B cell (primary cell): Measurements from ENCODE around the gene LSM3. TPM values are rescaled to one million over a fixed set of nuclear protein-coding genes. Genes with fewer than 3 reads are reported as not detected.

ENCODE experiments used
- ATAC-seq: fragments of 200-7000 bp; cut with Tn5 transposase; one replicate; pipeline ENCODE4 v1.10.0; 2021; ENCODE audit warnings: low read depth, mild to moderate bottlenecking, moderate number of reproducible peaks, moderate library complexity
- CTCF ChIA-PET: fragments of 350-600 bp; sonication (Branson Sonifier 250); formaldehyde crosslinking; loops from one replicate; lab custom pipeline; 2021; ENCODE audit warnings: antibody characterized with exemption, inconsistent platforms; lab: Charles Lee
- POLR2A ChIA-PET: fragments of 350-600 bp; sonication (Branson Sonifier 250); formaldehyde crosslinking; loops from one replicate; lab custom pipeline; 2021; ENCODE audit warnings: antibody characterized with exemption; lab: Charles Lee
- DNase-seq: peaks from one replicate; pipeline ENCODE4 v3.0.0; 2013
- H2AFZ ChIP-seq: 2 replicates; pipeline ENCODE4 v1.6.1; 2012; ENCODE audit warnings: mild to moderate bottlenecking, low read depth, low read length; ENCODE audit not compliant: insufficient read depth, poor library complexity, severe bottlenecking
- H3K27ac ChIP-seq, 2 donors: 1 replicate in 1 of 2; 2 replicates in 1 of 2; pipeline ENCODE4 v1.5.1; 2012 to 2013; ENCODE audit warnings: low read length in 2 of 2, mild to moderate bottlenecking in 2 of 2, moderate library complexity in 1 of 2
- H3K27me3 ChIP-seq, 4 experiments: fragments of 200-600 bp in 1 of 4; sonication (generic) in 1 of 4; replicated peaks in 1 of 4; 1 replicate in 2 of 4; 2 replicates in 2 of 4; pipeline versions ENCODE4 v1.6.1 to v1.7.0; 2013 to 2016; ENCODE audit warnings: low read length in 3 of 4, mild to moderate bottlenecking in 2 of 4, mixed read lengths in 1 of 4, moderate library complexity in 1 of 4; ENCODE audit not compliant: insufficient read depth in 4 of 4, control insufficient read depth in 3 of 4; ENCODE audit errors: control extremely low read depth in 1 of 4
- H3K36me3 ChIP-seq, 2 experiments: replicated peaks in 1 of 2; 1 replicate in 1 of 2; 2 replicates in 1 of 2; pipeline versions ENCODE4 v1.6.1 to v1.7.1; 2013; ENCODE audit warnings: low read length in 1 of 2; ENCODE audit not compliant: insufficient read depth in 2 of 2, control insufficient read depth in 1 of 2; ENCODE audit errors: control extremely low read depth in 1 of 2, extremely low read depth in 1 of 2
- H3K4me1 ChIP-seq, 2 donors: fragments of 200-600 bp in 1 of 2; sonication (generic) in 1 of 2; 1 replicate in 1 of 2; 2 replicates in 1 of 2; pipeline versions ENCODE4 v1.5.1 to v1.6.1; 2013 to 2017; ENCODE audit warnings: low read length in 2 of 2; ENCODE audit not compliant: control insufficient read depth in 2 of 2, insufficient read depth in 2 of 2
- H3K4me2 ChIP-seq: replicated peaks from 2 replicates; pipeline ENCODE3; 2012; ENCODE audit warnings: mild to moderate bottlenecking, low read depth, low read length; ENCODE audit not compliant: poor library complexity, severe bottlenecking
- H3K4me3 ChIP-seq, 5 experiments: fragments of 200-600 bp in 1 of 5; sonication (generic) in 1 of 5; 1 replicate in 3 of 5; 2 replicates in 2 of 5; pipeline versions ENCODE4 v1.5.1 to v1.7.0; 2011 to 2016; ENCODE audit warnings: low read length in 4 of 5, mild to moderate bottlenecking in 4 of 5, low read depth in 2 of 5, control low read depth in 1 of 5, moderate library complexity in 1 of 5; ENCODE audit not compliant: insufficient read depth in 1 of 5; ENCODE audit errors: control extremely low read depth in 1 of 5, extremely low read depth in 1 of 5
- H3K79me2 ChIP-seq: fragments of 200-600 bp; sonication (generic); one replicate; pipeline ENCODE4 v1.6.0; 2016; ENCODE audit warnings: low read length; ENCODE audit not compliant: control insufficient read depth, insufficient read depth
- H3K9ac ChIP-seq: fragments of 200-600 bp; sonication (generic); 2 replicates; pipeline ENCODE4 v1.6.1; 2017; ENCODE audit warnings: mild to moderate bottlenecking, low read length, moderate library complexity
- H3K9me3 ChIP-seq, 3 donors: one replicate each; pipeline versions ENCODE4 v1.6.1 to v1.7.1; 2013; ENCODE audit warnings: low read length in 2 of 3; ENCODE audit not compliant: control insufficient read depth in 2 of 3, insufficient read depth in 1 of 3; ENCODE audit errors: control extremely low read depth in 1 of 3
- H4K20me1 ChIP-seq: 2 replicates; pipeline ENCODE4 v1.6.0; 2012; ENCODE audit warnings: mild to moderate bottlenecking, low read length; ENCODE audit not compliant: insufficient read depth, control insufficient read depth, poor library complexity, severe bottlenecking
- H3K27ac Mint-ChIP-seq: one replicate; pipeline ENCODE4 v1.8.0; 2021; ENCODE audit warnings: mixed read lengths
- H3K27me3 Mint-ChIP-seq: one replicate; pipeline ENCODE4 v1.8.0; 2021; ENCODE audit warnings: mixed read lengths
- H3K4me1 Mint-ChIP-seq: one replicate; pipeline ENCODE4 v1.8.0; 2021; ENCODE audit warnings: mixed read lengths
- H3K4me3 Mint-ChIP-seq: one replicate; pipeline ENCODE4 v1.8.0; 2021; ENCODE audit warnings: mixed read lengths
- H3K9me3 Mint-ChIP-seq: one replicate; pipeline ENCODE4 v1.8.0; 2022; ENCODE audit warnings: mixed read lengths; ENCODE audit not compliant: insufficient read depth
- CTCF ChIP-seq: fragments of 200-600 bp; IDR thresholded peaks from one replicate; pipeline ENCODE4 v1.8.0; 2022; ENCODE audit warnings: antibody characterized with exemption, mild to moderate bottlenecking
- EZH2 ChIP-seq: IDR thresholded peaks from 2 replicates; pipeline ENCODE4 v1.6.1; 2012; ENCODE audit warnings: borderline replicate concordance, low read depth, mild to moderate bottlenecking, moderate library complexity, low read length; ENCODE audit not compliant: insufficient read depth, poor library complexity, severe bottlenecking
- WGBS: methylation state at CpG from one replicate; pipeline ENCODE4 v1.1.5; 2013; ENCODE audit warnings: missing lambda C conversion rate; ENCODE audit not compliant: insufficient coverage; 5-methylcytosine and 5-hydroxymethylcytosine counted together
- intact Hi-C: fragments of 100-400 bp; cut with micrococcal nuclease; formaldehyde crosslinking; loops from one replicate; pipeline ENCODE4 v1.10.0; 2022
- polyA plus RNA-seq: library from polyadenylated mRNA; depleted of rRNA; stranded (reverse); fragments of >200 nt; gene quantifications from 2 replicates; pipeline ENCODE4 v1.2.3, GENCODE V29; 2012
- total RNA-seq, 2 donors: library from RNA; stranded (reverse); fragments of 120-200 nt in 1 of 2; gene quantifications; 1 replicate in 1 of 2; 2 replicates in 1 of 2; pipeline versions ENCODE4 v1.2.3 to v1.2.4, GENCODE V29; 2013 to 2022

Gene LSM3
- total and polyA plus RNA-seq, 2 donors (not counting 1 experiment from before 2014, with no cell fraction given) = 2.8 to 10.0 TPM

DNA sequence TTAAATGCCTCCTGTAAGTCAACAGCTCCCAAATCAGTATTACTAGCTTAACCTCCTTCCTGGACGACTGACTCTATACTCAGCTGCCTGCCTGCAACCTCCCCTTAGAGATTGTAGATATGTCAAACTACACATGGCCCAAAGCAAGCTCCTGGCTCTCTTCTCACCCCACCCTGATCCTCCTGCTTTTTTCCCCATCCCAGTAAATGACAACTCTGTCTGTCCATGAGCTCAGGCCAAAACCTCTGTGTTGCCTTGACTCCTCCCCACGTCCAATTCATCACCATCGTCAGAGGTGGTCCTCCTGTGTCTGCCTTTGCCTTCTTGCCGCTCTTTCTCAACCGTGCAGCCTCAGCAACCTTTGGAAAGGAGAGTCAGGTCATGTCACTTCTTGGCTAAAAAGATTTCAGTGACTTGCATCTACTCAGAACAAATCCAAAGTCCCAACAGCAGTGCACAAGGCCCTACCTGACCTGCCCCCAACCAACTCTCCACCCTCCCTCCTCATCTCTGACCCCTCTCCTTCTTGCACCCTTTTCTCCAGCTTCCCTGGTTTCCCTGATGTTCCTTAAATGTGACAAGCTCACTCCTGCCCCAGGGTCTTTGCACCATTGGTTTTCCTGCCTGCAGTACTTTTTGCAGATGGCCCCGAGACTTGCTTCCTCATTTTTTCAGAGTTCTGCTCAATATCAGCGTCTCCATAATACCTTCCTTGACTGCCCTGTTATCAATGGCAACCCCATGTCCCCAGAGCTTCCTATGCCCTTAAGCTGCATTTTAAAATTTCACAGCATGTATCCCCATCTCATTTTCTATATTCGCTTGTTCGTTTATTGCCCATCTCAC is 52.8 kb downstream of the LSM3 start:
- TF ChIP-seq EZH2 (no peak), CTCF (no peak)
- Histone ChIP-seq H3K4me1 (peaks cover 0 to 4% of the 10 kb centered on the region in 2 donors), H3K79me2 (no peaks in the 10 kb centered on the region), H2AFZ (no peak overlapping the region), H3K36me3 (no peaks in the 10 kb centered on the region), H3K4me2 (no peak overlapping the region), H3K27me3 (peaks cover 0 to 21% (median 8%) of the 10 kb centered on the region in 4 experiments), H3K9ac (no peak overlapping the region), H4K20me1 (no peaks in the 10 kb centered on the region), H3K27ac (no peak overlapping the region), H3K9me3 (peaks cover 4 to 14% (median 10%) of the 10 kb centered on the region in 3 donors), H3K4me3 (no peak overlapping the region)
- peaks cover 47% of the 10 kb centered on the region for H3K27me3 Mint-ChIP-seq
- 72% methylated on average over 7 of the region's 9 CpGs for WGBS
- no peak for DNase-seq
- POLR2A ChIA-PET = no interaction called here
- no peak overlapping the region for H3K4me3 Mint-ChIP-seq
- H3K27ac Mint-ChIP-seq = no peak overlapping the region
- CTCF ChIA-PET = interaction anchor here (1.7 kb wide), 1 partner anchor 28 kb away, joined by 5 read pairs; no protein-coding TSS in a partner anchor
- H3K9me3 Mint-ChIP-seq = peaks cover 3% of the 10 kb centered on the region
- intact Hi-C loops = no loop called here
- no peak for ATAC-seq
- peaks cover 6% of the 10 kb centered on the region for H3K4me1 Mint-ChIP-seq

DNA sequence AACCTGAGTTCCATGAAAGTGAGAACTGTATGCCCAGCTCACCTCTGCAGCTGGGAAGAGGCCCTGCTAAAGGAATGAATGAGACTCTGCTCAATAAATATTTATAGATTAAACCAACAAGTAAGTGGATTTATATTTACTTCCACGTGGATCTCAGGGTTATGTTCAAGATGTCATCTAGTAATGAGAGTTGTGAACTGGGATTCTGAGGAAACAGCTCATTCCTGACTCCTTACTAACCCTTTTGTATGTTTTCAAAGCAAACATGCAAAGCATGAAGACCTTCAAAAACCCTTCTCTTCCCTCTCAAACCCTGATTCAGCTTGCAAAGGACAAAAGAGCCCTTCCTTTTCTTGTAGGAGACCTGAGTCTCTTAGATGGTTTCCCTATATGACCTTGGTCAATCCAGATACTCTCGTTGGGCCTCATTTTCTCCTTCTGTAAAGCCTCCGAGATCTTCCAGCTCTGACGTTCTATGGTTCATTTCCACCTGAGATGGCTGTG is 53.4 kb downstream of the LSM3 start:
- no peak overlapping the region for H3K4me3 Mint-ChIP-seq
- Histone ChIP-seq H3K4me1 (peaks cover 0 to 4% of the 10 kb centered on the region in 2 donors), H3K36me3 (no peaks in the 10 kb centered on the region), H3K9me3 (peaks cover 4 to 14% (median 10%) of the 10 kb centered on the region in 3 donors), H3K4me2 (no peak overlapping the region), H3K4me3 (no peak overlapping the region), H3K27me3 (peaks cover 0 to 21% (median 8%) of the 10 kb centered on the region in 4 experiments), H4K20me1 (no peaks in the 10 kb centered on the region), H3K27ac (no peak overlapping the region), H2AFZ (no peak overlapping the region), H3K79me2 (no peaks in the 10 kb centered on the region), H3K9ac (no peak overlapping the region)
- ChIA-PET CTCF (interaction anchor here (1.1 to 1.7 kb wide), 2 partner anchors 25 to 28 kb away, joined by 4 to 5 read pairs; no protein-coding TSS in a partner anchor), POLR2A (no interaction called here)
- no peak for ATAC-seq
- no peak for TF ChIP-seq EZH2
- TF ChIP-seq CTCF = no peak
- H3K9me3 Mint-ChIP-seq = peaks cover 3% of the 10 kb centered on the region
- DNase-seq = no peak
- peaks cover 6% of the 10 kb centered on the region for H3K4me1 Mint-ChIP-seq
- H3K27ac Mint-ChIP-seq = no peak overlapping the region
- H3K27me3 Mint-ChIP-seq = peaks cover 47% of the 10 kb centered on the region
- WGBS = 62% methylated on average over 3 of the region's 4 CpGs
- intact Hi-C loops = no loop called here
